ENCODE results near the gene CHRFAM7A. TPM values are rescaled to one million over a fixed set of nuclear protein-coding genes. Genes with fewer than 3 reads are reported as not detected.
"Not testable (repeated sequence)": the region's sequence is repeated elsewhere in the genome, so short reads cannot be mapped to it uniquely, and the experiment has no call there.

The CHRFAM7A gene
- total and polyA plus RNA-seq, 9 of the 15 experiments (the other 6 are each of a cell fraction or from before 2014, with no cell fraction given), result 0.93 TPM; not detected in 8

GRCh38 chr15:30361404-30361803, 31.9 kb downstream of the CHRFAM7A start:
- H3K4me3 ChIP-seq; H4K20me1 ChIP-seq (replicated peaks; ENCODE audit: control insufficient read depth, insufficient read depth, low read length); DNase-seq (ENCODE audit: extremely low read depth in 1 of 4, low spot score in 3 of 4); H3K27ac ChIP-seq (ENCODE audit: extremely low read depth, low read depth, low read length); ATAC-seq; intact Hi-C loops (cut with micrococcal nuclease); H2AFZ ChIP-seq (ENCODE audit: low read depth, low read length); BruUV-seq (replicated peaks); H3K4me2 ChIP-seq (ENCODE audit: insufficient read depth, low read length); H3K4me1 ChIP-seq (replicated peaks in 1 of 2; ENCODE audit: control insufficient read depth in 2 of 2, insufficient read depth in 2 of 2, low read length in 2 of 2); CTCF ChIA-PET (ENCODE audit: low intra/inter-chr PET ratio); H3K36me3 ChIP-seq (ENCODE audit: control insufficient read depth, insufficient read depth, low read length); H3K27me3 ChIP-seq (ENCODE audit: control insufficient read depth in 2 of 2, insufficient read depth in 2 of 2, low read length in 2 of 2); H3K9me1 ChIP-seq (ENCODE audit: control insufficient read depth, insufficient read depth, low read length); POLR2A ChIA-PET; H3K79me2 ChIP-seq (ENCODE audit: control insufficient read depth, insufficient read depth, low read length); H3K9me3 ChIP-seq (replicated peaks; ENCODE audit: control insufficient read depth, insufficient read depth, low read depth, low read length); in situ Hi-C loops (cut with MboI); H3K9ac ChIP-seq (ENCODE audit: insufficient read depth in 1 of 2, low read depth in 2 of 2, low read length in 2 of 2); FAIRE-seq: not testable (repeated sequence)
- WGBS (ENCODE audit: insufficient coverage, low coverage, missing lambda C conversion rate), result no CpG with 5 or more reads among the region's 5 CpGs

DNA sequence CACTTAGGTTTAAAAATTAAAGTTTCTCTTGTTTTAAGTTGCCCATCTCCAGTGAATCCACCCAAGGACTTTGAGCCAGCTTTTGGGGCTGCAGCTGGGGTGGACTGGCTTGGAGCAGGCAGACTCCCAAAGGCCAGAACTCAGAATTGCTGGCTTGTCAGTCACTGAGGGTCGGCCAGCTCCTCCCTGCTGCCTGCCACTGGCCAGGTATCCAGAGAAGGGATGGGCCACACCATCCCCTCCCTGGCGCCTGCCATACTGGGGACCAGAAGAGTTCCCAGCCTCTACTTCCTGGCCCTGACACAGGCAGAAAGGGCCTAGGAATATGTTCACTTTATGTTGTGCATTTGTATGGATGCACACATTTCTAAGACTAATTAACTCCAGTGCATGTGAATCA, 32.4 kb downstream of the CHRFAM7A start:
- CTCF ChIA-PET (ENCODE audit: low intra/inter-chr PET ratio); H3K4me2 ChIP-seq (ENCODE audit: insufficient read depth, low read length); ATAC-seq; H3K9me1 ChIP-seq (ENCODE audit: control insufficient read depth, insufficient read depth, low read length); H4K20me1 ChIP-seq (replicated peaks; ENCODE audit: control insufficient read depth, insufficient read depth, low read length); BruUV-seq (replicated peaks); intact Hi-C loops (cut with micrococcal nuclease); H3K27ac ChIP-seq (ENCODE audit: extremely low read depth, low read depth, low read length); POLR2A ChIA-PET; H3K9ac ChIP-seq (ENCODE audit: insufficient read depth in 1 of 2, low read depth in 2 of 2, low read length in 2 of 2); in situ Hi-C loops (cut with MboI); H3K4me3 ChIP-seq; DNase-seq (ENCODE audit: extremely low read depth in 1 of 4, low spot score in 3 of 4); H3K4me1 ChIP-seq (replicated peaks in 1 of 2; ENCODE audit: control insufficient read depth in 2 of 2, insufficient read depth in 2 of 2, low read length in 2 of 2); H3K27me3 ChIP-seq (ENCODE audit: control insufficient read depth in 2 of 2, insufficient read depth in 2 of 2, low read length in 2 of 2); H2AFZ ChIP-seq (ENCODE audit: low read depth, low read length); H3K9me3 ChIP-seq (replicated peaks; ENCODE audit: control insufficient read depth, insufficient read depth, low read depth, low read length); H3K79me2 ChIP-seq (ENCODE audit: control insufficient read depth, insufficient read depth, low read length); H3K36me3 ChIP-seq (ENCODE audit: control insufficient read depth, insufficient read depth, low read length); FAIRE-seq: not testable (repeated sequence)
- no CpG with 5 or more reads among the region's 2 CpGs for WGBS (ENCODE audit: insufficient coverage, low coverage, missing lambda C conversion rate)

DNA sequence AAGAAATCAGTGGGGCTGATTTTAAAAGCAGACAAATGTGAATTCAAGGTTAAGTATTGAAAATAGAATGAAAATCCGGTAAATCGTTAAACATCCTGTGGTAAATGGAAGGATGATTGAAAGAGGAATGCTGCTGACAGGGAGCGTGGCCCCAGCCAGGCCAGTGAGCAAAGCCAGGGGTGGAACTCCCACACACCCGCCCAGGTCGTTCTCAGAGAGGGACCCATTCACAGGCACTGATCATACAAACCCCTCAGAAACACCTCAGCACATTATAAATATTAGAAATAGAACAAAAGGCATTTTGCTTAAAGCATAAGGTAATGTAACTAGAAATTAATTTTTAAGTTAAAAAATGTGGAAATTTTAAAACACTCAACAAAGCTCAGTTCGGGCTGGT, 38.3 kb downstream of the CHRFAM7A start:
- H3K79me2 ChIP-seq (ENCODE audit: control insufficient read depth, insufficient read depth, low read length); H3K9me1 ChIP-seq (ENCODE audit: control insufficient read depth, insufficient read depth, low read length); H3K9me3 ChIP-seq (replicated peaks; ENCODE audit: control insufficient read depth, insufficient read depth, low read depth, low read length); POLR2A ChIA-PET; ATAC-seq; H4K20me1 ChIP-seq (replicated peaks; ENCODE audit: control insufficient read depth, insufficient read depth, low read length); FAIRE-seq; H3K9ac ChIP-seq (ENCODE audit: insufficient read depth in 1 of 2, low read depth in 2 of 2, low read length in 2 of 2); in situ Hi-C loops (cut with MboI); BruUV-seq (replicated peaks); H3K4me1 ChIP-seq (replicated peaks in 1 of 2; ENCODE audit: control insufficient read depth in 2 of 2, insufficient read depth in 2 of 2, low read length in 2 of 2); H3K4me2 ChIP-seq (ENCODE audit: insufficient read depth, low read length); H3K27ac ChIP-seq (ENCODE audit: extremely low read depth, low read depth, low read length); DNase-seq (ENCODE audit: extremely low read depth in 1 of 4, low spot score in 3 of 4); H3K27me3 ChIP-seq (ENCODE audit: control insufficient read depth in 2 of 2, insufficient read depth in 2 of 2, low read length in 2 of 2); H2AFZ ChIP-seq (ENCODE audit: low read depth, low read length); H3K4me3 ChIP-seq; CTCF ChIA-PET (ENCODE audit: low intra/inter-chr PET ratio); H3K36me3 ChIP-seq (ENCODE audit: control insufficient read depth, insufficient read depth, low read length); intact Hi-C loops (cut with micrococcal nuclease): not testable (repeated sequence)
- 1% methylated on average over 3 of the region's 6 CpGs for WGBS (ENCODE audit: insufficient coverage, low coverage, missing lambda C conversion rate)

DNA sequence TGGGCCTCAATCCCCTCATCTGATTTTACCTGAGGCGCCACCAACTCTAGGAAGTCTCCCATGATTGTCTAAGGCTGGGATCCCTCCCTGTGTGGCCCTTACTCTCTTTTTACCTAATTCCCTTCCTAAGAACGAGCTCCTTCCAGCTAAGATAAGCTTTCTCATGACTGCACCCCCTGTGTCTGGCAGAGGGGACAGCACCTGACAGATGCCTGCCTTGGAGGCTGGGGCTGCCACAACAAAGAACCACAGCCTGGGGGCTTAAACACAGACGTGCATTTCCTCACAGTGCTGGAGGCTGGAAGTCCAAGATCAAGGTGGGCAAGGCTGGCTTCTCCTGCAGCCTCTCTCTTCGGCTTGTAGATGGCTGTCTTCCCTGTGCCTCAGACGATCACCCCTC, 43.5 kb downstream of the CHRFAM7A start:
- ATAC-seq; CTCF ChIA-PET (ENCODE audit: low intra/inter-chr PET ratio); BruUV-seq (replicated peaks); DNase-seq (ENCODE audit: extremely low read depth in 1 of 4, low spot score in 3 of 4); H3K9me3 ChIP-seq (replicated peaks; ENCODE audit: control insufficient read depth, insufficient read depth, low read depth, low read length); H3K36me3 ChIP-seq (ENCODE audit: control insufficient read depth, insufficient read depth, low read length); H3K4me3 ChIP-seq; FAIRE-seq; H2AFZ ChIP-seq (ENCODE audit: low read depth, low read length); POLR2A ChIA-PET; H3K9me1 ChIP-seq (ENCODE audit: control insufficient read depth, insufficient read depth, low read length); intact Hi-C loops (cut with micrococcal nuclease); H3K4me1 ChIP-seq (replicated peaks in 1 of 2; ENCODE audit: control insufficient read depth in 2 of 2, insufficient read depth in 2 of 2, low read length in 2 of 2); H3K4me2 ChIP-seq (ENCODE audit: insufficient read depth, low read length); H4K20me1 ChIP-seq (replicated peaks; ENCODE audit: control insufficient read depth, insufficient read depth, low read length); H3K9ac ChIP-seq (ENCODE audit: insufficient read depth in 1 of 2, low read depth in 2 of 2, low read length in 2 of 2); H3K79me2 ChIP-seq (ENCODE audit: control insufficient read depth, insufficient read depth, low read length); H3K27me3 ChIP-seq (ENCODE audit: control insufficient read depth in 2 of 2, insufficient read depth in 2 of 2, low read length in 2 of 2); in situ Hi-C loops (cut with MboI); H3K27ac ChIP-seq (ENCODE audit: extremely low read depth, low read depth, low read length): not testable (repeated sequence)
- WGBS (ENCODE audit: insufficient coverage, low coverage, missing lambda C conversion rate), result no CpG with 5 or more reads among the region's 5 CpGs
